Stomach (tissue), 9 donors: ENCODE results near the gene STRADA. TPM values are rescaled to one million over a fixed set of nuclear protein-coding genes. Genes with fewer than 3 reads are reported as not detected.

Experiments used
- DNase-seq, 2 donors: peaks; one replicate each; pipeline versions ENCODE4 v3.0.0 to v3.0.0-alpha.2; 2013 to 2019
- H3K27ac ChIP-seq, 5 donors: fragments of 200-600 bp in 4 of 5; sonication (generic) in 4 of 5; one replicate each; pipeline ENCODE4 v1.5.1; 2013 to 2019; ENCODE audit warnings: mild to moderate bottlenecking in 1 of 5, moderate library complexity in 1 of 5
- H3K27me3 ChIP-seq, 3 donors: fragments of 200-600 bp; sonication (generic); one replicate each; pipeline ENCODE4 v1.5.1; 2017 to 2019; ENCODE audit warnings: mixed run types in 1 of 3
- H3K36me3 ChIP-seq, 4 donors: fragments of 200-600 bp; sonication (generic); 1 replicate in 3 of 4; 2 replicates in 1 of 4; pipeline ENCODE4 v1.5.1; 2016 to 2019
- H3K4me1 ChIP-seq, 4 donors: fragments of 200-600 bp; sonication (generic); one replicate each; pipeline ENCODE4 v1.5.1; 2016 to 2019
- H3K4me3 ChIP-seq, 4 donors: fragments of 200-600 bp; sonication (generic) in 3 of 4; one replicate each; pipeline ENCODE4 v1.5.1; 2016 to 2019; ENCODE audit warnings: mild to moderate bottlenecking in 1 of 4
- H3K9me3 ChIP-seq, 4 donors: fragments of 200-600 bp; sonication (generic); one replicate each; pipeline ENCODE4 v1.5.1; 2016 to 2019
- EP300 ChIP-seq: sonication (generic); formaldehyde crosslinking; IDR thresholded peaks from one replicate; pipeline ENCODE4 v1.6.1; 2017; ENCODE audit warnings: antibody characterized with exemption
- POLR2A ChIP-seq, 4 donors: fragments of 450-650 bp; IDR thresholded peaks; one replicate each; pipeline ENCODE4 v1.6.1; 2016; ENCODE audit warnings: antibody characterized with exemption in 4 of 4, control low read depth in 2 of 4, mild to moderate bottlenecking in 1 of 4, moderate library complexity in 1 of 4
- POLR2AphosphoS5 ChIP-seq, 3 donors: sonication (generic); formaldehyde crosslinking; IDR thresholded peaks; one replicate each; pipeline ENCODE4 v1.6.1; 2016; ENCODE audit warnings: antibody characterized with exemption in 3 of 3
- WGBS, 5 donors: extraction: QIAGEN DNeasy Blood & Tissue Kit in 3 of 5; methylation state at CpG; one replicate each; pipeline versions ENCODE4 v1.1.5 to v1.1.7; 2013 to 2018; 5-methylcytosine and 5-hydroxymethylcytosine counted together
- intact Hi-C: fragments of 100-400 bp; cut with DNase I; formaldehyde crosslinking; loops from one replicate; pipeline ENCODE4 v1.15.1; 2023; ENCODE audit warnings: low total_unique reads
- polyA plus RNA-seq, 3 donors: library from polyadenylated mRNA; stranded (reverse); fragments of 200-250 nt; gene quantifications; one replicate each; pipeline ENCODE4 v1.2.3, GENCODE V29; 2013
- total RNA-seq, 5 donors: library from RNA; depleted of rRNA; stranded (reverse); fragments of >200 nt; gene quantifications; one replicate each; pipeline versions ENCODE4 v1.1.0 to v1.2.3, GENCODE V29; 2014 to 2016
- TF ChIP-seq, protein P1 (sequence below), 7 experiments: fragments of 450-650 bp in 4 of 7; fragments of 200-600 bp in 3 of 7; sonication (generic) in 3 of 7; IDR thresholded peaks; one replicate each; pipeline ENCODE4 v1.5.1; 2016 to 2019; ENCODE audit warnings: antibody characterized with exemption in 7 of 7, control low read depth in 2 of 7, mild to moderate bottlenecking in 1 of 7
- donor health status: healthy with polysubstance abuse.
- donor health status: Bipolar disorder and iron deficiency.
- donor health status: healthy.

STRADA gene
- total and polyA plus RNA-seq, 8 donors = 9.8 to 56.2 (median 22.2) TPM

DNA sequence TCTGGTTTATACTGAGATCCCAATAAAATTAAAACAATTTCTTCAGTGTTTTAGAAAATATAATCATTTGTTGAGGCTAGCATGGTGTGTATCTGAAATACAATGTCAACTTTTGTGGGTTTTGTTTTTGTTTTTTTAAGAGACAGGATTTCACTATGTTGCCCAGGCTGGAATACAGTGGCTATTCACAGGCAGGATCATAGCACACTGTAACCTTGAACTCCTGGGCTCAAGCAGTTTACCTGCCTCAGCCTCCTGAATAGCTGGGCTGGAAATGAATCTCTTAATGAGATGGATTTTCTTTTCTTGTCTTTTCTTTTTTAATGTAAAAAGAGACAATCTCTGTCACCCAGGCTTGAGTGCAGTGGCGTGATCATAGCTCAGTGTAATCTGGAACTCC, 44.5 kb upstream of the STRADA start:
- WGBS, 5 donors = 96 to 100% (median 100%) methylated on average over 1 of the region's 1 CpG
- TF ChIP-seq, protein P1, sequence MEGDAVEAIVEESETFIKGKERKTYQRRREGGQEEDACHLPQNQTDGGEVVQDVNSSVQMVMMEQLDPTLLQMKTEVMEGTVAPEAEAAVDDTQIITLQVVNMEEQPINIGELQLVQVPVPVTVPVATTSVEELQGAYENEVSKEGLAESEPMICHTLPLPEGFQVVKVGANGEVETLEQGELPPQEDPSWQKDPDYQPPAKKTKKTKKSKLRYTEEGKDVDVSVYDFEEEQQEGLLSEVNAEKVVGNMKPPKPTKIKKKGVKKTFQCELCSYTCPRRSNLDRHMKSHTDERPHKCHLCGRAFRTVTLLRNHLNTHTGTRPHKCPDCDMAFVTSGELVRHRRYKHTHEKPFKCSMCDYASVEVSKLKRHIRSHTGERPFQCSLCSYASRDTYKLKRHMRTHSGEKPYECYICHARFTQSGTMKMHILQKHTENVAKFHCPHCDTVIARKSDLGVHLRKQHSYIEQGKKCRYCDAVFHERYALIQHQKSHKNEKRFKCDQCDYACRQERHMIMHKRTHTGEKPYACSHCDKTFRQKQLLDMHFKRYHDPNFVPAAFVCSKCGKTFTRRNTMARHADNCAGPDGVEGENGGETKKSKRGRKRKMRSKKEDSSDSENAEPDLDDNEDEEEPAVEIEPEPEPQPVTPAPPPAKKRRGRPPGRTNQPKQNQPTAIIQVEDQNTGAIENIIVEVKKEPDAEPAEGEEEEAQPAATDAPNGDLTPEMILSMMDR (IDR thresholded peaks at IDR 0.05) = no peak
- TF ChIP-seq POLR2AphosphoS5 (IDR thresholded peaks at IDR 0.05) (no peak), POLR2A (IDR thresholded peaks at IDR 0.05) (no peak), EP300 (no peak)
- H3K4me3 ChIP-seq = no peak overlapping the region
- no peak overlapping the region for H3K27ac ChIP-seq
- H3K9me3 ChIP-seq = no peaks in the 10 kb centered on the region
- peaks cover 27 to 83% (median 60%) of the 10 kb centered on the region in 4 donors for H3K36me3 ChIP-seq
- no peak for DNase-seq
- H3K27me3 ChIP-seq = no peaks in the 10 kb centered on the region
- intact Hi-C loops = no loop called here
- peaks cover under 1 to 49% (median 25%) of the 10 kb centered on the region in 4 donors for H3K4me1 ChIP-seq

DNA sequence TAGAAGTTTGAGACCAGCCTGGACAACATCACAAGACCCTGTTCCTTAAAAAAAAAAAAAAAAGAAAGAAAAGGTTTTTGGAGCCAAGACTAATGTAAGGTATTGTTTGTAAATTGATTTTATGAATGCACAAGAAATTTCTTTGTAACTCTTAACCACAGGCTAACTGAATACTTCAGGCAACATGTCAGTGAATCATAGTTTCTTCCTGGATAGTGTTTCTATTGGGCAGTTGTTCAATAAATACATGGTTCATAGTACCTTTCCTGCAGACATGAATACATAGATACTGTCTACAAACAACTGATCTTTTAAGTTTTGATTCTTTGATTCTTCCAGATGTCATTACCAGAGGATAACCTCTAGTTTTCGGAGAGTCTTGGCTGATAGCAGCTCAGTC, 44.0 kb upstream of the STRADA start:
- intact Hi-C loops = no loop called here
- H3K9me3 ChIP-seq = no peaks in the 10 kb centered on the region
- H3K27me3 ChIP-seq = no peaks in the 10 kb centered on the region
- peaks cover 6 to 55% (median 30%) of the 10 kb centered on the region in 4 donors for H3K4me1 ChIP-seq
- H3K36me3 ChIP-seq = peaks cover 24 to 77% (median 56%) of the 10 kb centered on the region in 4 donors
- no peak for DNase-seq
- no peak overlapping the region for H3K27ac ChIP-seq
- no peak overlapping the region for H3K4me3 ChIP-seq
- TF ChIP-seq POLR2AphosphoS5 (IDR thresholded peaks at IDR 0.05) (no peak), POLR2A (IDR thresholded peaks at IDR 0.05) (no peak), EP300 (no peak)
- TF ChIP-seq, protein P1 (IDR thresholded peaks at IDR 0.05) = no peak
- 84 to 100% (median 90%) methylated on average over 1 of the region's 1 CpG for WGBS, 5 donors

DNA sequence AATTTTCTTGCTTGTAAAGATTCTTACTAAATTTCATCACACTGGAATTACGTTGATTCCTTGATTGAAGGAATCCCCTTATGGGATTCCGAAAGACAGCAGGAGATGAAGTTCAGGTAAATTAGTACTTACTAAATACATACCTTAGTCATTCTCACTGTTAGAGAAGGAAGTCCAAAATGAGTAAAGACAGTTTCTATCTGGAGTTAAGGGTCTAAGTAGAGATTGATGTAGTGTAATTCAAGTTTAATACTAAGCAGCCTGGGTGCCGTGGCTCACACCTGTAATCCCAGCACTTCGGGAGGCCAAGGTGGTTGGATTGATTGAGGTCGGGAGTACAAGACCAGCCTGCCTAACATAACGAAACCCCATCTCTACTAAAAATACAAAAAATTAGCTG, 41.9 kb upstream of the STRADA start:
- H3K9me3 ChIP-seq = no peaks in the 10 kb centered on the region
- intact Hi-C loops = no loop called here
- peaks cover 17 to 69% (median 44%) of the 10 kb centered on the region in 4 donors for H3K4me1 ChIP-seq
- peaks cover 14 to 59% (median 50%) of the 10 kb centered on the region in 4 donors for H3K36me3 ChIP-seq
- TF ChIP-seq, protein P1 (IDR thresholded peaks at IDR 0.05) = no peak
- no peak for TF ChIP-seq POLR2AphosphoS5 (IDR thresholded peaks at IDR 0.05)
- no peak for TF ChIP-seq EP300
- no peak for TF ChIP-seq POLR2A (IDR thresholded peaks at IDR 0.05)
- H3K27me3 ChIP-seq = no peaks in the 10 kb centered on the region
- WGBS, 5 donors = 79 to 87% (median 83%) methylated on average over 6 of the region's 6 CpGs
- H3K4me3 ChIP-seq = no peak overlapping the region
- no peak overlapping the region for H3K27ac ChIP-seq
- DNase-seq = no peak

DNA sequence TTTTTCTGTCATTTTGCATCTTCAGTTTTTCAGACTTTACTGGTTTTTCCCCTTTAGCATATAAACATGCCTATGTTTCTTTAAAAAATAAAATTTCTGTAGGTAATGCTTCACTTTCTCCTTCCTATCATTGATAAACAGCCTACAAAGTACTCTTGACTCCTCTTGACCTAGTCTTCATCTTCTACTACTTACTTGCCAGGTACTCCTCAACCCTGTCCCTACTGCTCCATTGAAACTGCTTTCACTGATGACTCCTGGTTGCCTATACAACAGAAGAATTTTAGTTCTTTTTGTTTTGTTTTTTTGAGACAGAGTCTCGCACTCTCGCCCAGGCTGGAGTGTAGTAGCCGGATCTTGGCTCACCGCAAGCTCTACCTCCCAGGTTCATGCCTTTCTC, 39.3 kb upstream of the STRADA start:
- Histone ChIP-seq H3K27ac (peak overlapping the region in 4 of 5 donors; percentile 31 to 54 (median 48)), H3K27me3 (no peaks in the 10 kb centered on the region), H3K4me1 (peaks cover 30 to 95% (median 60%) of the 10 kb centered on the region in 4 donors), H3K4me3 (no peak overlapping the region), H3K9me3 (no peaks in the 10 kb centered on the region), H3K36me3 (peaks cover 5 to 44% (median 41%) of the 10 kb centered on the region in 4 donors)
- no peak for DNase-seq
- WGBS, 5 donors = 93 to 100% (median 96%) methylated on average over 4 of the region's 4 CpGs
- intact Hi-C loops = no loop called here
- no peak for TF ChIP-seq POLR2A (IDR thresholded peaks at IDR 0.05)
- TF ChIP-seq EP300 = no peak
- TF ChIP-seq, protein P1 (IDR thresholded peaks at IDR 0.05) = no peak
- TF ChIP-seq POLR2AphosphoS5 (IDR thresholded peaks at IDR 0.05) = no peak
